Raji (cell line): ENCODE results near the gene THEM4.

Experiments used
- POLR2A ChIP-seq: IDR thresholded peaks from 2 replicates; pipeline ENCODE4 v1.6.1; 2011; ENCODE audit warnings: low read depth, low read length, control low read depth; ENCODE audit not compliant: insufficient read depth

Gene THEM4

GRCh38 chr1:151914076-151914475 is 4.8 kb upstream of the THEM4 start:
- TF ChIP-seq POLR2A, result no peak

GRCh38 chr1:151912973-151913372 is 3.7 kb upstream of the THEM4 start:
- no peak for TF ChIP-seq POLR2A

- TF ChIP-seq POLR2A, result no peak
Measured at GRCh38 chr1:151908228-151908691, 1.1 kb downstream of the THEM4 start.

GRCh38 chr1:151907363-151908139 is 1.8 kb downstream of the THEM4 start:
- TF ChIP-seq POLR2A, result no peak

GRCh38 chr1:151905070-151905442 is 4.3 kb downstream of the THEM4 start:
- TF ChIP-seq POLR2A, result no peak

GRCh38 chr1:151902858-151903257 is 6.5 kb downstream of the THEM4 start:
- no peak for TF ChIP-seq POLR2A

- TF ChIP-seq POLR2A, result no peak
Measured at GRCh38 chr1:151898519-151898991, 10.8 kb downstream of the THEM4 start.

- no peak for TF ChIP-seq POLR2A
Measured at GRCh38 chr1:151897991-151898431, 11.3 kb downstream of the THEM4 start.

- TF ChIP-seq POLR2A, result no peak
Measured at GRCh38 chr1:151893176-151893924, 16.0 kb downstream of the THEM4 start.

GRCh38 chr1:151892190-151892589 is 17.1 kb downstream of the THEM4 start:
- TF ChIP-seq POLR2A, result no peak

GRCh38 chr1:151891512-151891911 is 17.8 kb downstream of the THEM4 start:
- no peak for TF ChIP-seq POLR2A

- no peak for TF ChIP-seq POLR2A
Measured at GRCh38 chr1:151888972-151889570, 20.2 kb downstream of the THEM4 start.

- TF ChIP-seq POLR2A, result no peak
Measured at GRCh38 chr1:151887028-151887427, 22.3 kb downstream of the THEM4 start.

- TF ChIP-seq POLR2A, result no peak
Measured at GRCh38 chr1:151885479-151885878, 23.8 kb downstream of the THEM4 start.

- no peak for TF ChIP-seq POLR2A
Measured at GRCh38 chr1:151882466-151882865, 26.8 kb downstream of the THEM4 start.

- no peak for TF ChIP-seq POLR2A
Measured at GRCh38 chr1:151881479-151881878, 27.8 kb downstream of the THEM4 start.
